HepG2 (cell line): ENCODE measurements around the gene DHX34. TPM values are rescaled to one million over a fixed set of nuclear protein-coding genes. Genes with fewer than 3 reads are reported as not detected.

ENCODE experiments used
- ATAD3A ChIP-seq: sonication (generic); formaldehyde crosslinking; IDR thresholded peaks from 2 replicates; pipeline ENCODE4 v1.4.0; 2020; ENCODE audit warnings: missing genetic modification reagents
- ATRX ChIP-seq: sonication (generic); formaldehyde crosslinking; IDR thresholded peaks from 2 replicates; pipeline ENCODE4 v1.4.0; 2020; ENCODE audit warnings: missing genetic modification reagents, borderline replicate concordance
- CBX1 ChIP-seq: IDR thresholded peaks from one replicate; pipeline ENCODE4 v1.6.1; 2016; ENCODE audit warnings: antibody characterized with exemption, low read depth
- CBX5 ChIP-seq: sonication (generic); formaldehyde crosslinking; IDR thresholded peaks from 2 replicates; pipeline ENCODE4 v1.4.0; 2020; ENCODE audit warnings: missing genetic modification reagents, borderline replicate concordance
- ETV6 ChIP-seq: sonication (generic); formaldehyde crosslinking; conservative IDR thresholded peaks from 2 replicates; pipeline ENCODE4 v1.4.0; 2020; ENCODE audit warnings: missing genetic modification reagents
- FOXK1 ChIP-seq: sonication (generic); formaldehyde crosslinking; IDR thresholded peaks from 2 replicates; pipeline ENCODE4 v1.4.0; 2020; ENCODE audit warnings: low read depth, missing genetic modification reagents, borderline replicate concordance
- GATAD2A ChIP-seq: IDR thresholded peaks from 2 replicates; pipeline ENCODE4 v1.6.1; 2016
- HDAC2 ChIP-seq: sonication (generic); formaldehyde crosslinking; IDR thresholded peaks from 2 replicates; pipeline ENCODE4 v1.4.0; 2020; ENCODE audit warnings: missing genetic modification reagents
- HNF1B ChIP-seq: sonication (generic); formaldehyde crosslinking; IDR thresholded peaks from 2 replicates; pipeline ENCODE4 v1.5.1; 2020; ENCODE audit warnings: mild to moderate bottlenecking, moderate library complexity, missing genetic modification reagents
- ISL2 ChIP-seq: sonication (generic); formaldehyde crosslinking; IDR thresholded peaks from 2 replicates; pipeline ENCODE4 v1.5.0; 2020; ENCODE audit warnings: missing genetic modification reagents
- KDM4B ChIP-seq: sonication (generic); formaldehyde crosslinking; IDR thresholded peaks from 2 replicates; pipeline ENCODE4 v1.4.0; 2020; ENCODE audit warnings: missing genetic modification reagents
- KMT2A ChIP-seq: sonication (generic); formaldehyde crosslinking; IDR thresholded peaks from 2 replicates; pipeline ENCODE4 v1.4.0; 2020; ENCODE audit warnings: missing genetic modification reagents
- LCORL ChIP-seq, 2 experiments: fragments of 450-650 bp in 1 of 2; sonication (generic) in 1 of 2; formaldehyde crosslinking in 1 of 2; IDR thresholded peaks; 2 replicates each; pipeline versions ENCODE4 v1.5.0 to v1.6.1; 2017 to 2020; ENCODE audit warnings: antibody characterized with exemption in 1 of 2, missing genetic modification reagents in 1 of 2
- MED8 ChIP-seq: sonication (generic); formaldehyde crosslinking; IDR thresholded peaks from 2 replicates; pipeline ENCODE4 v1.8.1; 2023; ENCODE audit warnings: mild to moderate bottlenecking, missing genetic modification reagents; ENCODE audit not compliant: insufficient replicate concordance
- MYC ChIP-seq: sonication (generic); formaldehyde crosslinking; IDR thresholded peaks from 2 replicates; pipeline ENCODE4 v1.9.0; 2021; ENCODE audit warnings: missing genetic modification reagents, borderline replicate concordance
- NR2F1 ChIP-seq, 2 experiments: fragments of 450-650 bp in 1 of 2; formaldehyde crosslinking in 1 of 2; IDR thresholded peaks; 2 replicates each; pipeline versions ENCODE4 v1.5.0 to v1.6.1; 2016 to 2020; ENCODE audit warnings: mild to moderate bottlenecking in 1 of 2, missing compliant biosample characterization in 1 of 2, missing genetic modification reagents in 1 of 2, moderate library complexity in 1 of 2
- PHF8 ChIP-seq: sonication (generic); formaldehyde crosslinking; IDR thresholded peaks from 2 replicates; pipeline ENCODE4 v1.5.0; 2020; ENCODE audit warnings: missing genetic modification reagents
- SOX6 ChIP-seq, 2 experiments: fragments of 450-650 bp in 1 of 2; sonication (generic) in 1 of 2; formaldehyde crosslinking in 1 of 2; IDR thresholded peaks; 2 replicates each; pipeline versions ENCODE4 v1.4.0 to v1.6.1; 2017 to 2020; ENCODE audit warnings: antibody characterized with exemption in 1 of 2, mild to moderate bottlenecking in 1 of 2, missing genetic modification reagents in 1 of 2
- SYNCRIP ChIP-seq: fragments of 200-400 bp; formaldehyde crosslinking; IDR thresholded peaks from 2 replicates; pipeline ENCODE4 v1.6.1; 2018; ENCODE audit warnings: mild to moderate bottlenecking, low read depth, low read length; ENCODE audit not compliant: insufficient read depth
- TAF1 ChIP-seq: sonication (generic); formaldehyde crosslinking; IDR thresholded peaks from 2 replicates; pipeline ENCODE4 v1.4.0; 2020; ENCODE audit warnings: missing genetic modification reagents
- TCF12 ChIP-seq, 2 experiments: fragments of 450-650 bp in 1 of 2; sonication (generic) in 1 of 2; formaldehyde crosslinking in 1 of 2; IDR thresholded peaks; 2 replicates each; pipeline versions ENCODE4 v1.6.1 to v1.8.0; 2017 to 2022; ENCODE audit warnings: antibody characterized with exemption in 1 of 2, mild to moderate bottlenecking in 1 of 2, missing genetic modification reagents in 1 of 2, moderate library complexity in 1 of 2
- ZBTB20 ChIP-seq: sonication (generic); formaldehyde crosslinking; IDR thresholded peaks from 2 replicates; pipeline ENCODE4 v1.8.1; 2023; ENCODE audit warnings: missing genetic modification reagents, low read depth, mild to moderate bottlenecking, borderline replicate concordance
- ZBTB43 ChIP-seq: sonication (generic); formaldehyde crosslinking; conservative IDR thresholded peaks from 2 replicates; pipeline ENCODE4 v1.4.0; 2020; ENCODE audit warnings: missing genetic modification reagents
- ZNF263 ChIP-seq: sonication (generic); formaldehyde crosslinking; IDR thresholded peaks from 2 replicates; pipeline ENCODE4 v1.4.0; 2020; ENCODE audit warnings: missing genetic modification reagents
- ZNF563 ChIP-seq: sonication (generic); formaldehyde crosslinking; IDR thresholded peaks from 2 replicates; pipeline ENCODE4 v1.8.0; 2022; ENCODE audit warnings: mild to moderate bottlenecking, moderate library complexity, missing genetic modification reagents
- polyA plus RNA-seq, 8 experiments: library from polyadenylated mRNA; depleted of rRNA in 3 of 8; stranded (reverse) in 7 of 8; unstranded in 1 of 8; fragments of >200 nt; fragmentation: Illumina TruSeq in 4 of 8; extraction: Trizol in 4 of 8; gene quantifications; 2 replicates each; pipeline versions ENCODE4 v1.2.1 to v1.2.3, GENCODE V29; 2011 to 2016; ENCODE audit warnings: low read depth in 4 of 8, missing spikeins in 1 of 8, mixed read lengths in 1 of 8; ENCODE audit not compliant: insufficient read depth in 1 of 8
- total RNA-seq, 5 experiments: library from RNA; depleted of rRNA; stranded (reverse); fragments of >200 nt; fragmentation: Illumina TruSeq; extraction: Trizol; gene quantifications; 2 replicates each; pipeline ENCODE4 v1.2.3, GENCODE V29; 2016; ENCODE audit warnings: low read depth in 1 of 5
- TF ChIP-seq, protein P1 (sequence below): sonication (generic); formaldehyde crosslinking; IDR thresholded peaks from 2 replicates; pipeline ENCODE4 v1.5.0; 2020; ENCODE audit warnings: missing genetic modification reagents, mild to moderate bottlenecking, borderline replicate concordance

The DHX34 gene
- total and polyA plus RNA-seq, 2 of the 13 experiments (the other 11 are each of a cell fraction or from before 2014, with no cell fraction given): 9.2 to 12.0 TPM

GRCh38 chr19:47305309-47305751, 43.8 kb upstream of the DHX34 start (continued):
- TF ChIP-seq MED8 (CRISPR knock-in tag) (no peak), PHF8 (CRISPR knock-in tag) (no peak), ZBTB20 (no peak; the same call in 1 of the 2 replicates), ZNF563 (no peak), KMT2A (CRISPR knock-in tag) (no peak), ATAD3A (CRISPR knock-in tag) (no peak), ISL2 (CRISPR knock-in tag) (no peak), TCF12 (IDR thresholded peaks at IDR 0.05) (no peak), TCF12 (CRISPR knock-in tag; IDR thresholded peaks at IDR 0.05) (no peak), NR2F1 (CRISPR knock-in tag; IDR thresholded peaks at IDR 0.05) (peak in 1 of 2 experiments; percentile 44; a peak in 1 of 4 replicates), LCORL (IDR thresholded peaks at IDR 0.05) (no peak), LCORL (CRISPR knock-in tag; IDR thresholded peaks at IDR 0.05) (peak; percentile 88), ZNF263 (CRISPR knock-in tag) (no peak), GATAD2A (peak; percentile 80), ATRX (no peak), TAF1 (CRISPR knock-in tag) (no peak), CBX1 (peak; percentile 58), CBX5 (CRISPR knock-in tag) (peak; percentile 56; the same call in 1 of the 2 replicates), FOXK1 (CRISPR knock-in tag) (peak; percentile 40; the same call in 1 of the 2 replicates), KDM4B (CRISPR knock-in tag) (no peak), SOX6 (IDR thresholded peaks at IDR 0.05) (no peak), SOX6 (CRISPR knock-in tag; IDR thresholded peaks at IDR 0.05) (peak; percentile 53), SYNCRIP (no peak), HNF1B (CRISPR knock-in tag) (peak; percentile 47; the same call in 1 of the 2 replicates), ETV6 (CRISPR knock-in tag) (no peak), HDAC2 (CRISPR knock-in tag) (peak; percentile 59), MYC (CRISPR knock-in tag) (peak; percentile 90), ZBTB43 (CRISPR knock-in tag) (0 out of 2 replicates have a peak, but pooled peaks have one; percentile 27)
- TF ChIP-seq, protein P1, sequence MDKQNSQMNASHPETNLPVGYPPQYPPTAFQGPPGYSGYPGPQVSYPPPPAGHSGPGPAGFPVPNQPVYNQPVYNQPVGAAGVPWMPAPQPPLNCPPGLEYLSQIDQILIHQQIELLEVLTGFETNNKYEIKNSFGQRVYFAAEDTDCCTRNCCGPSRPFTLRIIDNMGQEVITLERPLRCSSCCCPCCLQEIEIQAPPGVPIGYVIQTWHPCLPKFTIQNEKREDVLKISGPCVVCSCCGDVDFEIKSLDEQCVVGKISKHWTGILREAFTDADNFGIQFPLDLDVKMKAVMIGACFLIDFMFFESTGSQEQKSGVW (CRISPR knock-in tag): no peak
